Tongue (tissue), 2 donors: Measurements from ENCODE around the gene SGTA. TPM values are rescaled to one million over a fixed set of nuclear protein-coding genes. Genes with fewer than 3 reads are reported as not detected.

Experiments
- DNase-seq: peaks from one replicate; pipeline ENCODE4 v3.0.0-alpha.2; 2015
- total RNA-seq: library from RNA; depleted of rRNA; stranded (reverse); fragments of >200 nt; gene quantifications from one replicate; pipeline ENCODE4 v1.2.3, GENCODE V29; 2014

SGTA gene
- total RNA-seq, 1 donor from 2014 or later: 49.7 TPM

GRCh38 chr19:2809387-2810140 lies 26.5 kb upstream of the SGTA start:
- DNase-seq: no peak

- DNase-seq: no peak
Observed at GRCh38 chr19:2808129-2808941, 25.3 kb upstream of the SGTA start.

GRCh38 chr19:2807379-2808128 lies 24.5 kb upstream of the SGTA start:
- DNase-seq: no peak

GRCh38 chr19:2806736-2807378 lies 23.8 kb upstream of the SGTA start:
- no peak for DNase-seq

- no peak for DNase-seq
Observed at GRCh38 chr19:2805991-2806649, 23.0 kb upstream of the SGTA start.

- DNase-seq: no peak
Observed at GRCh38 chr19:2805261-2805900, 22.3 kb upstream of the SGTA start.

GRCh38 chr19:2804156-2805004 lies 21.3 kb upstream of the SGTA start:
- DNase-seq: no peak

GRCh38 chr19:2803486-2804155 lies 20.5 kb upstream of the SGTA start:
- DNase-seq: no peak

GRCh38 chr19:2802826-2803225 lies 19.8 kb upstream of the SGTA start:
- DNase-seq: no peak

- DNase-seq: no peak
Observed at GRCh38 chr19:2800506-2800905, 17.4 kb upstream of the SGTA start.

- DNase-seq: no peak
Observed at GRCh38 chr19:2799273-2800020, 16.4 kb upstream of the SGTA start.

GRCh38 chr19:2798733-2799132 lies 15.7 kb upstream of the SGTA start:
- no peak for DNase-seq

GRCh38 chr19:2798158-2798685 lies 15.1 kb upstream of the SGTA start:
- DNase-seq: no peak

- no peak for DNase-seq
Observed at GRCh38 chr19:2797280-2797679, 14.2 kb upstream of the SGTA start.

- no peak for DNase-seq
Observed at GRCh38 chr19:2796659-2797266, 13.7 kb upstream of the SGTA start.

- DNase-seq: no peak
Observed at GRCh38 chr19:2795827-2796658, 13.0 kb upstream of the SGTA start.

- DNase-seq: no peak
Observed at GRCh38 chr19:2793577-2793976, 10.5 kb upstream of the SGTA start.
